T-helper 9 cell (primary cell): ENCODE data around the gene GAK.

Experiments used
- DNase-seq: peaks from one replicate; pipeline ENCODE4 v3.0.0-alpha.2; 2020

GAK gene

GRCh38 chr4:964346-965025, 32.4 kb upstream of the GAK start:
- DNase-seq = no peak

GRCh38 chr4:963276-964225, 31.4 kb upstream of the GAK start:
- DNase-seq = no peak

- DNase-seq = no peak
Measured at GRCh38 chr4:962231-963208, 30.4 kb upstream of the GAK start.

GRCh38 chr4:961351-962230, 29.5 kb upstream of the GAK start:
- DNase-seq = no peak

GRCh38 chr4:960636-961350, 28.7 kb upstream of the GAK start:
- DNase-seq = no peak

GRCh38 chr4:960140-960635, 28.1 kb upstream of the GAK start:
- DNase-seq = no peak

- DNase-seq = no peak
Measured at GRCh38 chr4:959338-960139, 27.4 kb upstream of the GAK start.

GRCh38 chr4:958696-959337, 26.7 kb upstream of the GAK start:
- no peak for DNase-seq

GRCh38 chr4:958314-958665, 26.2 kb upstream of the GAK start:
- no peak for DNase-seq

- no peak for DNase-seq
Measured at GRCh38 chr4:957581-958313, 25.6 kb upstream of the GAK start.

GRCh38 chr4:957231-957580, 25.1 kb upstream of the GAK start:
- DNase-seq = no peak

GRCh38 chr4:956531-957230, 24.6 kb upstream of the GAK start:
- no peak for DNase-seq

- DNase-seq = no peak
Measured at GRCh38 chr4:955931-956381, 23.8 kb upstream of the GAK start.

- no peak for DNase-seq
Measured at GRCh38 chr4:955161-955921, 23.2 kb upstream of the GAK start.

- no peak for DNase-seq
Measured at GRCh38 chr4:954211-955020, 22.3 kb upstream of the GAK start.

- DNase-seq = no peak
Measured at GRCh38 chr4:953574-953915, 21.4 kb upstream of the GAK start.
